WERI-Rb-1 (cell line): ENCODE measurements around the gene ADGRD1.

Experiments
- DNase-seq: peaks from one replicate; pipeline ENCODE4 v3.0.0-alpha.2; 2020
- H3K27ac ChIP-seq: fragments of 250-450 bp; sonication (Bioruptor Pico); 2 replicates; pipeline ENCODE4 v1.5.1; 2020; ENCODE audit warnings: mild to moderate bottlenecking, moderate library complexity
- H3K27me3 ChIP-seq: fragments of 250-450 bp; sonication (Bioruptor Pico); 2 replicates; pipeline ENCODE4 v1.5.1; 2021; ENCODE audit warnings: mild to moderate bottlenecking, low read depth, moderate library complexity; ENCODE audit not compliant: insufficient read depth, severe bottlenecking
- H3K36me3 ChIP-seq: fragments of 250-450 bp; sonication (Bioruptor Pico); 2 replicates; pipeline ENCODE4 v1.5.1; 2020; ENCODE audit warnings: mild to moderate bottlenecking, moderate library complexity
- H3K4me3 ChIP-seq: 2 replicates; pipeline ENCODE4 v1.5.1; 2011; ENCODE audit warnings: low read depth, mild to moderate bottlenecking, control low read depth, low read length
- H3K9me3 ChIP-seq: fragments of 250-450 bp; sonication (Bioruptor Pico); 2 replicates; pipeline ENCODE4 v1.5.1; 2021; ENCODE audit warnings: mild to moderate bottlenecking, moderate library complexity; ENCODE audit not compliant: severe bottlenecking
- TF ChIP-seq, protein P1 (sequence below): IDR thresholded peaks from 2 replicates; pipeline ENCODE4 v1.5.1; 2011; ENCODE audit warnings: low read depth, mild to moderate bottlenecking, control low read depth, inconsistent platforms, low read length

Gene ADGRD1

DNA sequence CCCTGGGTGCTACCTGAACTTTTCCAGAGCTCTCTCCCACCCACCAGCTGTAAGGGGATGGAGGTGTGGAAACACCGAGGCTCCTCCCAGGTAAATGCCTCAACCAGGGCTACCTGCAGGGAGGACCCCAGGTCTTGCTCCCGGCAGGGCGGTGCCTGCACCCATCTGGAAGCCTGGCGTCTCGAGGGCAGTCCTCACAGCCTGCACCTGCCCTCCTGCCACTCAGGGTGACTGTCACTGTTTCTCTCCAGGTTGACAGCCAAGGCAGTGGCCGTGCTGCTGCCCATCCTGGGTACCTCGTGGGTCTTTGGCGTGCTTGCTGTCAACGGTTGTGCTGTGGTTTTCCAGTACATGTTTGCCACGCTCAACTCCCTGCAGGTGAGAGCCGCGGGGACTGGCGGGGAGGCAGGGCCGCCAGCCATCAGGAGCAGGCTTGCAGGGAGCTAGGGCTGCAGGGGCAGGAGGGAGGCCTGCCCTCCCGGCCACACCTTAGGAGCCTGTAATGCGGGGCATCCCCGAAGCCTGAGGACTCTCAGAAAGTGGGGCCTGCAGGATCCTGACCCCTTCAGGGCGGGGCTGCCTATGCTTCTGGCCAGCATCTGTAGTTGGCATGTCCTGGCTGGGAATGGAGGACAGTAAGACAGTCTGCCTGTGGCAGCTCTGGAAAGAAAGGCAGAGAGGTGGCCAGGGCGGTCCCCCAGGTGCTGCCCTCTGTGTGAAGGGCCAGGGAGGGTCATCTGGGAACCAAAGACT is 182.3 kb downstream of the ADGRD1 start:
- no peaks in the 10 kb centered on the region for H3K36me3 ChIP-seq
- TF ChIP-seq, protein P1, sequence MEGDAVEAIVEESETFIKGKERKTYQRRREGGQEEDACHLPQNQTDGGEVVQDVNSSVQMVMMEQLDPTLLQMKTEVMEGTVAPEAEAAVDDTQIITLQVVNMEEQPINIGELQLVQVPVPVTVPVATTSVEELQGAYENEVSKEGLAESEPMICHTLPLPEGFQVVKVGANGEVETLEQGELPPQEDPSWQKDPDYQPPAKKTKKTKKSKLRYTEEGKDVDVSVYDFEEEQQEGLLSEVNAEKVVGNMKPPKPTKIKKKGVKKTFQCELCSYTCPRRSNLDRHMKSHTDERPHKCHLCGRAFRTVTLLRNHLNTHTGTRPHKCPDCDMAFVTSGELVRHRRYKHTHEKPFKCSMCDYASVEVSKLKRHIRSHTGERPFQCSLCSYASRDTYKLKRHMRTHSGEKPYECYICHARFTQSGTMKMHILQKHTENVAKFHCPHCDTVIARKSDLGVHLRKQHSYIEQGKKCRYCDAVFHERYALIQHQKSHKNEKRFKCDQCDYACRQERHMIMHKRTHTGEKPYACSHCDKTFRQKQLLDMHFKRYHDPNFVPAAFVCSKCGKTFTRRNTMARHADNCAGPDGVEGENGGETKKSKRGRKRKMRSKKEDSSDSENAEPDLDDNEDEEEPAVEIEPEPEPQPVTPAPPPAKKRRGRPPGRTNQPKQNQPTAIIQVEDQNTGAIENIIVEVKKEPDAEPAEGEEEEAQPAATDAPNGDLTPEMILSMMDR = no peak
- H3K4me3 ChIP-seq = no peak overlapping the region
- no peak for DNase-seq
- no peaks in the 10 kb centered on the region for H3K9me3 ChIP-seq
- no peaks in the 10 kb centered on the region for H3K27me3 ChIP-seq
- H3K27ac ChIP-seq = no peak overlapping the region

DNA sequence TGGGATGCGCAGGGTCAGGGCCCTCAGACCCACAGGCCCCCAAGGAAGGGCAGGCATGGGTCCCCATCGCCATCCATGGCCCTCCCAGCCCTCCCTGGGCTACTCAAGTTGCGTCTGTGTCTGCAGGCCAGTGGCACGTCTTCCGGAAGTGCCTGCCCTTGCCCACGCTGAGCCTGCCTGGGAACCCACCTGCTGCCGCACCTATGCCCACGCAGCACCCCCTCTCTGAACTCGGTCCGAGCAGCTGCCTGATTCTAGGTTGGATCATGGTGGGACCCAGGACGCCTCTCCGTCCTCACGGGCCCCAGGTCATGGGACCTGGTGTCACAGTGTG is 182.8 kb downstream of the ADGRD1 start:
- H3K27ac ChIP-seq = no peak overlapping the region
- no peak for DNase-seq
- TF ChIP-seq, protein P1 = no peak
- no peak overlapping the region for H3K4me3 ChIP-seq
- no peaks in the 10 kb centered on the region for H3K27me3 ChIP-seq
- H3K36me3 ChIP-seq = no peaks in the 10 kb centered on the region
- H3K9me3 ChIP-seq = no peaks in the 10 kb centered on the region

DNA sequence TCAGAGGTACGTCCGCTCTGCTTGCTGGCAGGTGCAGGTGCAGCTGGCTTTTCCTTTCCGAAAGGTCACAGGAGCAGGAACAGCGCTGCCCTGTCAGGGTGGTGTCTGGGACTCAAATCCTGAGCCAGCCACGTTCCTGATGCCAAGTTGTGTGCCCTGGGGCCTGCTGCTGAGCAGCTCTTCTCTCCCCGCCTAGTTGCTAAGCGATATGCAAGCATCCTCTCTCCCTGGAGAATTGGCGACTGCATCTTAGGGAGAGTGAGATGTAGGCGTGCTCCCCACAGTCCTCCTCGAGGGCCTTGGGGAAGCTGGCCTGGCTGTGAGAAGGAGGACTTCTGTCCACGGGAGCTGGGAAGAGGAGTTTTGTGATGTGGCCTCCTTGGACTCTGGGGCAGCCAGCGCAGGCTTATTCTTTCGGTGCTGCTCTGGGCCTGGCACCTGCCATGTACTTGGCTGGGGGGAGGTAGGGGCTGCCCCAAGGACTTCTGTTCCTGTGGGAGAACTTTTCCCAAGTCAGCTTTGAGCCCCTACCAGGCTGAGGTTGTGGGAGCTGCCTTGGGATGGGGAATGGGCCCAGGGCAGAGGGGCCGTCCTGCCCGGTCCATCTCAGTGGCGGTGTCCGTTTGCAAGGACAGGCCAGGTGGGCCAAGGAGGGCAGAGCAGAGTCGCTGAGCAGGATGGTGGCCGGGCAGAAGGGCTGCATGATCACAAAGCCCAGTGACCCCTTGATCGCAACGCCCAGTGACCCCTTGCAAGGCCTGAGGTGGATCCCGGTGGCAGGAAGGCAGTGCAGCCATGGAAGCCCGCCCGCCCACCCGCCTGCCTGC is 183.5 kb downstream of the ADGRD1 start:
- no peaks in the 10 kb centered on the region for H3K9me3 ChIP-seq
- no peak for DNase-seq
- no peak overlapping the region for H3K4me3 ChIP-seq
- TF ChIP-seq, protein P1 = no peak
- H3K27ac ChIP-seq = no peak overlapping the region
- no peaks in the 10 kb centered on the region for H3K36me3 ChIP-seq
- no peaks in the 10 kb centered on the region for H3K27me3 ChIP-seq

DNA sequence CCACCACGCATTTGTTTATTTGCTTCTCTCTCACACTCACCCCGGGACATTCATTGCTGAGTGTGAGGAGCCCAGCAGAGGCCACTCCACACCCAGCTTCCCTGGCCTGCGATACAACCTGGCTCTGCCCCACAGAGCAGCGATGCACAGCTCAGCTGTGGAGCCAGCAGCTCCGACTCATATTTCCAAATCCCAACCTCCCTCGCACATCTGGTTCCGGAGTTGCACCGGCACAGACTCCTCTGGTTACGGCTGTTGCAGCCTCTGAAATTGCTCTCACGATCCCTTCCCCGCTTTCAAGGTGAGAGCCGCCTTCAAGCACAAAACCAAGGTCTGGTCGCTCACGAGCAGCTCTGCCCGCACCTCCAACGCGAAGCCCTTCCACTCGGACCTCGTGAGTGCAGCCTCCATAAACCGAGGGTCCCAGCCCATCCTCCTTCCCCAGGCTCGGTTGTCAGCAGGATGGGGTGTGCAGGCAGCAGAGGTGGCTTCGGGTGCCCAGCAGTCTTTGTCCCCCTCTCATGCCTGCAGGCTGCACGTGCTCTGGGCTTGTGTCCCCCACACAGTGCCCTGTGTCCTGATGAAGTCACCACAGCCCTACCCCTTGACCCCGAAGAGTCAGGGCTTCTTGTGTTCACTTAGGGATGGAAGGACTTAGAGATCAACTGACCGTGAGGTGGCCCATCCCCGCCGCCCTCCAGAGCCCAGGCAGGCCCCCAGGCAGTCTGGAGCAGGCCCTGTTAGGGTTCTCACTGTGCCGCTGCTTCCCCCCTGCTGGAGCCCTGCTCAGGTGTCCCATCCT is 184.3 kb downstream of the ADGRD1 start:
- H3K27me3 ChIP-seq = no peaks in the 10 kb centered on the region
- no peak overlapping the region for H3K4me3 ChIP-seq
- H3K9me3 ChIP-seq = no peaks in the 10 kb centered on the region
- peak; percentile 38 for DNase-seq
- TF ChIP-seq, protein P1 = peak; percentile 45
- H3K36me3 ChIP-seq = no peaks in the 10 kb centered on the region
- H3K27ac ChIP-seq = no peak overlapping the region

DNA sequence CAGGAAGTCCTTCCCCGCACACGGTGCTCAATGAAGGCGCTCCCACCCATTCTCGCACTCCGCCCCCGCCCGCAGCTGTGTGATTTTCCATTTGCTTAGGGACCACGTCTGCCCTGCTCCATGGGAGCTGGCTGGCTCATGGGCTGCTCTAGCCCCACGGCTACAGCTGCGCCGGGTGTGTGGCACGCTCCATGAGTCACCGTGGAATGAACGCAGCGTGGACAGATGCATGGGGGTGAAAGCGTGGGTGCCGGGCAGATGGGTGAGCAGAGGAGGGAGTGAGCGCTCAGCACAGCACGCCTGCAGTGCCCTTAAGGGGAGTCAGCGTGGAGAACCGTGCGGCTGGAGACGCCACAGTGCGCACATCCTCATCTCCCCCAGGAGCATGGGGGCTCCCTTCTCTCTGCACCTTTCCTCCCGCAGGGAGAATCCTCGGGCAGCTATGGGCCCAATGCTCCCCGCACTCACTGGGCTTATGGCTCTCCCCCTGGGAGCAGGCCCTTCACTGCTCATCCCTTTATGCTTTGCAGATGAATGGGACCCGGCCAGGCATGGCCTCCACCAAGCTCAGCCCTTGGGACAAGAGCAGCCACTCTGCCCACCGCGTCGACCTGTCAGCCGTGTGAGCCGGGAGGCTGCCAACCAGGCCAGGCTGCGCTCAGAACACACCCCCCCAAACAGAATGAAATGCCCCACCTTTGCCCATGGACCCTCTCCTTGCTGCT is 185.1 kb downstream of the ADGRD1 start:
- TF ChIP-seq, protein P1 = no peak
- H3K27me3 ChIP-seq = no peaks in the 10 kb centered on the region
- H3K27ac ChIP-seq = no peak overlapping the region
- no peak for DNase-seq
- H3K9me3 ChIP-seq = no peaks in the 10 kb centered on the region
- H3K36me3 ChIP-seq = no peaks in the 10 kb centered on the region
- no peak overlapping the region for H3K4me3 ChIP-seq
